ENCODE data around the gene CDYL. TPM values are rescaled to one million over a fixed set of nuclear protein-coding genes. Genes with fewer than 3 reads are reported as not detected.

Gene CDYL
- total and polyA plus RNA-seq, 5 donors from 2014 or later: 3.1 to 27.0 (median 4.1) TPM

GRCh38 chr6:4814212-4814611 lies 38.0 kb downstream of the CDYL start:
- Mint-ChIP-seq H3K4me3 (peak overlapping the region in 1 of 4 donors; percentile 51), H3K27ac (peak overlapping the region in 1 of 3 donors; percentile 44), H3K27me3 (no peaks in the 10 kb centered on the region), H3K9me3 (peaks cover 0 to 6% (median 2%) of the 10 kb centered on the region in 7 donors), H3K36me3 (peaks cover 11% of the 10 kb centered on the region), H3K4me1 (peaks cover 46 to 86% (median 54%) of the 10 kb centered on the region in 4 donors)
- ATAC-seq (ENCODE audit: low read depth in 2 of 2) (no peak), DNase-seq (peak in 1 of 3 donors; percentile 46)
- no peaks in the 10 kb centered on the region for H3K27me3 ChIP-seq (ENCODE audit: control insufficient read depth, insufficient read depth, low read length)
- peak overlapping the region; percentile 35 for H3K4me3 ChIP-seq (ENCODE audit: low read depth, low read length)
- H3K9me3 ChIP-seq (ENCODE audit: control insufficient read depth in 2 of 2, low read length in 2 of 2): no peaks in the 10 kb centered on the region
- H3K4me1 ChIP-seq (ENCODE audit: control insufficient read depth, insufficient read depth, low read length, poor library complexity, severe bottlenecking): peaks cover 18% of the 10 kb centered on the region
- H3K27ac ChIP-seq (ENCODE audit: insufficient read depth, low read length, poor library complexity, severe bottlenecking): no peak overlapping the region
- no peaks in the 10 kb centered on the region for H3K36me3 ChIP-seq (ENCODE audit: control insufficient read depth, insufficient read depth, low read length)

- Histone ChIP-seq H3K27me3 (ENCODE audit: control insufficient read depth, insufficient read depth, low read length) (no peaks in the 10 kb centered on the region), H3K4me1 (ENCODE audit: control insufficient read depth, insufficient read depth, low read length, poor library complexity, severe bottlenecking) (peaks cover 22% of the 10 kb centered on the region), H3K36me3 (ENCODE audit: control insufficient read depth, insufficient read depth, low read length) (no peaks in the 10 kb centered on the region), H3K27ac (ENCODE audit: insufficient read depth, low read length, poor library complexity, severe bottlenecking) (no peak overlapping the region), H3K4me3 (ENCODE audit: low read depth, low read length) (no peak overlapping the region), H3K9me3 (ENCODE audit: control insufficient read depth in 2 of 2, low read length in 2 of 2) (no peaks in the 10 kb centered on the region)
- ATAC-seq (ENCODE audit: low read depth in 2 of 2) (no peak), DNase-seq (no peak)
- Mint-ChIP-seq H3K4me3 (peak overlapping the region in 2 of 4 donors; percentile 15 to 41), H3K27me3 (no peaks in the 10 kb centered on the region), H3K27ac (peak overlapping the region in 2 of 3 donors; percentile 7 to 44), H3K36me3 (peaks cover 11% of the 10 kb centered on the region), H3K4me1 (peaks cover 46 to 90% (median 59%) of the 10 kb centered on the region in 4 donors), H3K9me3 (peaks cover 0 to 3% (median 1%) of the 10 kb centered on the region in 7 donors)
Observed at GRCh38 chr6:4814987-4815386, 38.8 kb downstream of the CDYL start.

GRCh38 chr6:4815584-4815983 lies 39.4 kb downstream of the CDYL start:
- no peaks in the 10 kb centered on the region for H3K27me3 Mint-ChIP-seq
- ATAC-seq (ENCODE audit: low read depth in 2 of 2) (no peak), DNase-seq (no peak)
- Histone ChIP-seq H3K4me1 (ENCODE audit: control insufficient read depth, insufficient read depth, low read length, poor library complexity, severe bottlenecking) (peaks cover 20% of the 10 kb centered on the region), H3K4me3 (ENCODE audit: low read depth, low read length) (no peak overlapping the region), H3K9me3 (ENCODE audit: control insufficient read depth in 2 of 2, low read length in 2 of 2) (no peaks in the 10 kb centered on the region), H3K27ac (ENCODE audit: insufficient read depth, low read length, poor library complexity, severe bottlenecking) (no peak overlapping the region), H3K36me3 (ENCODE audit: control insufficient read depth, insufficient read depth, low read length) (no peaks in the 10 kb centered on the region), H3K27me3 (ENCODE audit: control insufficient read depth, insufficient read depth, low read length) (no peaks in the 10 kb centered on the region)
- peak overlapping the region in 1 of 4 donors; percentile 29 for H3K4me3 Mint-ChIP-seq
- no peaks in the 10 kb centered on the region for H3K9me3 Mint-ChIP-seq
- H3K4me1 Mint-ChIP-seq: peaks cover 49 to 90% (median 61%) of the 10 kb centered on the region in 4 donors
- H3K36me3 Mint-ChIP-seq: peaks cover 13% of the 10 kb centered on the region
- H3K27ac Mint-ChIP-seq: no peak overlapping the region

- H3K4me3 Mint-ChIP-seq: no peak overlapping the region
- peaks cover 15% of the 10 kb centered on the region for H3K36me3 Mint-ChIP-seq
- ATAC-seq (ENCODE audit: low read depth in 2 of 2) (no peak), DNase-seq (no peak)
- peaks cover 44 to 85% (median 57%) of the 10 kb centered on the region in 4 donors for H3K4me1 Mint-ChIP-seq
- H3K27me3 Mint-ChIP-seq: no peaks in the 10 kb centered on the region
- H3K36me3 ChIP-seq (ENCODE audit: control insufficient read depth, insufficient read depth, low read length): no peaks in the 10 kb centered on the region
- H3K27me3 ChIP-seq (ENCODE audit: control insufficient read depth, insufficient read depth, low read length): no peaks in the 10 kb centered on the region
- H3K27ac ChIP-seq (ENCODE audit: insufficient read depth, low read length, poor library complexity, severe bottlenecking): no peak overlapping the region
- no peaks in the 10 kb centered on the region for H3K9me3 Mint-ChIP-seq
- no peak overlapping the region for H3K27ac Mint-ChIP-seq
- H3K9me3 ChIP-seq (ENCODE audit: control insufficient read depth in 2 of 2, low read length in 2 of 2): no peaks in the 10 kb centered on the region
- no peak overlapping the region for H3K4me3 ChIP-seq (ENCODE audit: low read depth, low read length)
- peaks cover 17% of the 10 kb centered on the region for H3K4me1 ChIP-seq (ENCODE audit: control insufficient read depth, insufficient read depth, low read length, poor library complexity, severe bottlenecking)
Observed at GRCh38 chr6:4816904-4817303, 40.7 kb downstream of the CDYL start.

- Histone ChIP-seq H3K9me3 (ENCODE audit: control insufficient read depth in 2 of 2, low read length in 2 of 2) (no peaks in the 10 kb centered on the region), H3K27me3 (ENCODE audit: control insufficient read depth, insufficient read depth, low read length) (no peaks in the 10 kb centered on the region), H3K36me3 (ENCODE audit: control insufficient read depth, insufficient read depth, low read length) (no peaks in the 10 kb centered on the region), H3K4me1 (ENCODE audit: control insufficient read depth, insufficient read depth, low read length, poor library complexity, severe bottlenecking) (peaks cover 17% of the 10 kb centered on the region), H3K4me3 (ENCODE audit: low read depth, low read length) (no peak overlapping the region), H3K27ac (ENCODE audit: insufficient read depth, low read length, poor library complexity, severe bottlenecking) (no peak overlapping the region)
- no peaks in the 10 kb centered on the region for H3K27me3 Mint-ChIP-seq
- peaks cover 38 to 82% (median 53%) of the 10 kb centered on the region in 4 donors for H3K4me1 Mint-ChIP-seq
- no peak overlapping the region for H3K4me3 Mint-ChIP-seq
- no peaks in the 10 kb centered on the region for H3K9me3 Mint-ChIP-seq
- no peak for ATAC-seq (ENCODE audit: low read depth in 2 of 2)
- peaks cover 12% of the 10 kb centered on the region for H3K36me3 Mint-ChIP-seq
- DNase-seq: no peak
- H3K27ac Mint-ChIP-seq: no peak overlapping the region
Observed at GRCh38 chr6:4817551-4817950, 41.3 kb downstream of the CDYL start.

GRCh38 chr6:4818272-4818938 lies 42.2 kb downstream of the CDYL start:
- ATAC-seq (ENCODE audit: low read depth in 2 of 2) (no peak), DNase-seq (no peak)
- Mint-ChIP-seq H3K36me3 (peaks cover 12% of the 10 kb centered on the region), H3K4me1 (peaks cover 36 to 78% (median 45%) of the 10 kb centered on the region in 4 donors), H3K4me3 (peak overlapping the region in 2 of 4 donors; percentile 15 to 25), H3K9me3 (no peaks in the 10 kb centered on the region), H3K27me3 (no peaks in the 10 kb centered on the region), H3K27ac (peak overlapping the region in 2 of 3 donors; percentile 41 to 54)
- Histone ChIP-seq H3K9me3 (ENCODE audit: control insufficient read depth in 2 of 2, low read length in 2 of 2) (no peaks in the 10 kb centered on the region), H3K4me3 (ENCODE audit: low read depth, low read length) (no peak overlapping the region), H3K36me3 (ENCODE audit: control insufficient read depth, insufficient read depth, low read length) (no peaks in the 10 kb centered on the region), H3K27ac (ENCODE audit: insufficient read depth, low read length, poor library complexity, severe bottlenecking) (no peak overlapping the region), H3K4me1 (ENCODE audit: control insufficient read depth, insufficient read depth, low read length, poor library complexity, severe bottlenecking) (peaks cover 17% of the 10 kb centered on the region), H3K27me3 (ENCODE audit: control insufficient read depth, insufficient read depth, low read length) (no peaks in the 10 kb centered on the region)

- no peaks in the 10 kb centered on the region for H3K27me3 Mint-ChIP-seq
- H3K9me3 Mint-ChIP-seq: peaks cover 0 to 4% (median 0%) of the 10 kb centered on the region in 7 donors
- ATAC-seq (ENCODE audit: low read depth in 2 of 2) (no peak), DNase-seq (no peak)
- H3K4me1 Mint-ChIP-seq: peaks cover 33 to 69% (median 38%) of the 10 kb centered on the region in 4 donors
- no peaks in the 10 kb centered on the region for H3K27me3 ChIP-seq (ENCODE audit: control insufficient read depth, insufficient read depth, low read length)
- peaks cover 10% of the 10 kb centered on the region for H3K4me1 ChIP-seq (ENCODE audit: control insufficient read depth, insufficient read depth, low read length, poor library complexity, severe bottlenecking)
- no peaks in the 10 kb centered on the region for H3K36me3 ChIP-seq (ENCODE audit: control insufficient read depth, insufficient read depth, low read length)
- peak overlapping the region in 2 of 3 donors; percentile 18 to 72 for H3K27ac Mint-ChIP-seq
- no peak overlapping the region for H3K27ac ChIP-seq (ENCODE audit: insufficient read depth, low read length, poor library complexity, severe bottlenecking)
- no peak overlapping the region for H3K4me3 ChIP-seq (ENCODE audit: low read depth, low read length)
- peaks cover 16% of the 10 kb centered on the region for H3K36me3 Mint-ChIP-seq
- H3K9me3 ChIP-seq (ENCODE audit: control insufficient read depth in 2 of 2, low read length in 2 of 2): no peaks in the 10 kb centered on the region
- peak overlapping the region in 1 of 4 donors; percentile 8 for H3K4me3 Mint-ChIP-seq
Observed at GRCh38 chr6:4819706-4820283, 43.6 kb downstream of the CDYL start.

All from CD4-positive, CD25-positive, alpha-beta regulatory T cell (primary cell).